Upper lobe of right lung (tissue), 1 donor: Measurements from ENCODE around the gene ADD1. TPM values are rescaled to one million over a fixed set of nuclear protein-coding genes. Genes with fewer than 3 reads are reported as not detected.

Source experiments
- ATAC-seq: fragments of 200-7000 bp; cut with Tn5 transposase; one replicate; pipeline ENCODE4 v1.9.1; 2020; ENCODE audit warnings: mild to moderate bottlenecking, moderate library complexity
- DNase-seq: peaks from one replicate; pipeline ENCODE4 v3.0.0-alpha.2; 2020
- H3K27ac ChIP-seq: fragments of 200-600 bp; one replicate; pipeline ENCODE4 v1.8.0; 2022
- H3K27me3 ChIP-seq: fragments of 200-600 bp; one replicate; pipeline ENCODE4 v1.8.0; 2022; ENCODE audit warnings: mild to moderate bottlenecking
- H3K36me3 ChIP-seq: fragments of 200-600 bp; one replicate; pipeline ENCODE4 v1.8.0; 2022
- H3K4me1 ChIP-seq: fragments of 200-600 bp; one replicate; pipeline ENCODE4 v1.8.0; 2022
- H3K4me3 ChIP-seq: fragments of 200-600 bp; one replicate; pipeline ENCODE4 v1.8.0; 2022; ENCODE audit warnings: mild to moderate bottlenecking
- H3K9me3 ChIP-seq: fragments of 200-600 bp; one replicate; pipeline ENCODE4 v1.8.0; 2022
- CTCF ChIP-seq: fragments of 200-600 bp; IDR thresholded peaks from one replicate; pipeline ENCODE4 v1.8.0; 2022; ENCODE audit warnings: antibody characterized with exemption
- intact Hi-C: fragments of 100-400 bp; cut with DNase I; formaldehyde crosslinking; loops from one replicate; pipeline ENCODE4 v1.11.0; 2022
- total RNA-seq: library from RNA; stranded (reverse); fragmentation: NEBNext Ultra II Directional; extraction: Animal tissue kit (Norgen Biotek cat#: 25700); gene quantifications from one replicate; pipeline ENCODE4 v1.2.1, GENCODE V29; 2021
- donor health status: DM: no; HTN: yes; CAD: no; lungs with severe emphysema.

ADD1 gene
- total RNA-seq, 1 donor from 2014 or later: 286 TPM

- H3K4me1 ChIP-seq: no peaks in the 10 kb centered on the region
- DNase-seq (no peak), ATAC-seq (no peak)
- intact Hi-C loops: no loop called here
- no peak overlapping the region for H3K27ac ChIP-seq
- H3K36me3 ChIP-seq: peaks cover 56% of the 10 kb centered on the region
- no peaks in the 10 kb centered on the region for H3K9me3 ChIP-seq
- TF ChIP-seq CTCF: no peak
- no peak overlapping the region for H3K4me3 ChIP-seq
- H3K27me3 ChIP-seq: no peaks in the 10 kb centered on the region
Measured at GRCh38 chr4:2888886-2889285, 45.2 kb downstream of the ADD1 start.

- Histone ChIP-seq H3K4me3 (no peak overlapping the region), H3K27ac (no peak overlapping the region), H3K27me3 (no peaks in the 10 kb centered on the region), H3K36me3 (peaks cover 53% of the 10 kb centered on the region), H3K9me3 (no peaks in the 10 kb centered on the region), H3K4me1 (no peaks in the 10 kb centered on the region)
- DNase-seq: no peak
- no peak for ATAC-seq
- TF ChIP-seq CTCF: no peak
- intact Hi-C loops: no loop called here
Measured at GRCh38 chr4:2891294-2891693, 47.6 kb downstream of the ADD1 start.

GRCh38 chr4:2893772-2894171 lies 50.1 kb downstream of the ADD1 start:
- intact Hi-C loops: no loop called here
- H3K27me3 ChIP-seq: no peaks in the 10 kb centered on the region
- no peaks in the 10 kb centered on the region for H3K4me1 ChIP-seq
- H3K27ac ChIP-seq: no peak overlapping the region
- no peak for TF ChIP-seq CTCF
- H3K4me3 ChIP-seq: no peak overlapping the region
- no peak for ATAC-seq
- peaks cover 54% of the 10 kb centered on the region for H3K36me3 ChIP-seq
- H3K9me3 ChIP-seq: no peaks in the 10 kb centered on the region
- DNase-seq: no peak

GRCh38 chr4:2898001-2898400 lies 54.4 kb downstream of the ADD1 start:
- H3K36me3 ChIP-seq: peaks cover 88% of the 10 kb centered on the region
- DNase-seq (no peak), ATAC-seq (no peak)
- no peaks in the 10 kb centered on the region for H3K27me3 ChIP-seq
- no peak for TF ChIP-seq CTCF
- H3K27ac ChIP-seq: no peak overlapping the region
- H3K9me3 ChIP-seq: no peaks in the 10 kb centered on the region
- H3K4me1 ChIP-seq: no peaks in the 10 kb centered on the region
- intact Hi-C loops: no loop called here
- H3K4me3 ChIP-seq: no peak overlapping the region

- intact Hi-C loops: no loop called here
- Histone ChIP-seq H3K36me3 (peaks cover 100% of the 10 kb centered on the region), H3K27ac (no peak overlapping the region), H3K27me3 (no peaks in the 10 kb centered on the region), H3K9me3 (no peaks in the 10 kb centered on the region), H3K4me1 (no peaks in the 10 kb centered on the region), H3K4me3 (no peak overlapping the region)
- no peak for ATAC-seq
- TF ChIP-seq CTCF: no peak
- DNase-seq: no peak
Measured at GRCh38 chr4:2900741-2901140, 57.1 kb downstream of the ADD1 start.

- H3K27ac ChIP-seq: no peak overlapping the region
- H3K4me3 ChIP-seq: no peak overlapping the region
- no peaks in the 10 kb centered on the region for H3K4me1 ChIP-seq
- intact Hi-C loops: no loop called here
- DNase-seq (no peak), ATAC-seq (no peak)
- H3K36me3 ChIP-seq: peaks cover 100% of the 10 kb centered on the region
- H3K9me3 ChIP-seq: no peaks in the 10 kb centered on the region
- TF ChIP-seq CTCF: no peak
- H3K27me3 ChIP-seq: no peaks in the 10 kb centered on the region
Measured at GRCh38 chr4:2901186-2901585, 57.5 kb downstream of the ADD1 start.
